HCEC 1CT (cell line): ENCODE measurements around the gene GRIK1.

Experiments used
- DNase-seq: peaks from one replicate; pipeline ENCODE4 v3.0.0-alpha.2; 2017

GRIK1 gene

DNA sequence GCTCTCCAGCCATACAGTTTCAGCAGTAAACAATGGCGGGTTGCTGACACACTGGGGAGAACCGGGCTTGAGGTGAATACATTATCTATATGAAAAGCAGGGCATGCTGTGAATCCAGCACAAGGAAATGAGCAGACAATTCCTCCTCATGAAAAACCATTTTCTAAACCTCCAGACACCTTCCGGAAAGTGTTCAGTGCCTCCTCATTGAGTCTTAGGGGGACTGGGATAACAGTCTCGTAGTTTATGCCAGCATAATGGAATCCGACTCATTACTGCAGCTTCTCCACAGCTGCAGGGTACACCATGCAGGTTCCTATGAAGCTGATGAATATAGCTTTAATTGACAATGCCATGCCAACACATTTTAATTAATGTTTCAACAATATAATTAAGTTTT, 356.9 kb downstream of the GRIK1 start:
- DNase-seq = no peak

DNA sequence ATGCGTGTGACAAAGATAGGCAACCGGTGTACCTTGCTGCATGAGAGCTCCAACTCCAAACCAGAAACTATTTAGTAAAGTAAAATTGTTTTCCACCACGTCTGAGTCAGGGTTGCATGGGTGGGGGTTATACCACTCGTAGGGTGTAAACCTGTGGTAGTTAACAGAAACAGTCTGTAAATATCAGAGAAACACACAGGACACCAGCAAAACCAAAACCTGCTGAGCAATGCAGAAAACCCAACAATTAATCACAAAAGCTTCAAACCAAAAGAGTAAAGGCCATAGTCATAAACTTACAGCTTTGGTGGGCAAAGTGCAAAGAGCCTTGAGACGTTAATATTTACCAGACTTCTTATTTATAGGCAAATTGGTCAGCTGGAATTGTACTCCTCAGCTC, 358.4 kb downstream of the GRIK1 start:
- no peak for DNase-seq

- no peak for DNase-seq
Observed at GRCh38 chr21:29580732-29581285, 359.0 kb downstream of the GRIK1 start.

GRCh38 chr21:29578306-29578705, 361.5 kb downstream of the GRIK1 start:
- DNase-seq = no peak

- no peak for DNase-seq
Observed at GRCh38 chr21:29571949-29572348, 367.8 kb downstream of the GRIK1 start.

GRCh38 chr21:29568020-29568697, 371.6 kb downstream of the GRIK1 start:
- no peak for DNase-seq

GRCh38 chr21:29557931-29558725, 381.7 kb downstream of the GRIK1 start:
- DNase-seq = no peak

GRCh38 chr21:29557200-29557599, 382.6 kb downstream of the GRIK1 start:
- DNase-seq = no peak

- DNase-seq = no peak
Observed at GRCh38 chr21:29555601-29556000, 384.2 kb downstream of the GRIK1 start.

DNA sequence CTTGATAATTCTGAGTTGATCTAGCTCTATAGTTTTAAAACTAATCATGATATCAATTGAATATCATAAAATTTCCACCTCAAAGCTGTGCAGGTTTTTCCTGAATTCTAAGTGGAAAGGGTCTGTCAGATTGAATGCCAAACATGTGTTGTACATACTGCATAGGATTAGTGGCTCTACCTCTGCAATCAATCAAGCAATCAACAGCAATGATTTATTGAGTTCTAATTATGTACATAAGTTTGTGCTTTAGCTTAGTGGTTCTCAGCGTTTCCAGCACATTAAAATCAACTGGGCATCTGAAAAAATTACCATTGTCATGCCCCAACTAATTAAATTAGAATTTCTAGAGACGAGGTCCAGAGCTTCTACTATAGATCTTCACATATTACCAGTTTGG, 389.6 kb downstream of the GRIK1 start:
- DNase-seq = no peak

DNA sequence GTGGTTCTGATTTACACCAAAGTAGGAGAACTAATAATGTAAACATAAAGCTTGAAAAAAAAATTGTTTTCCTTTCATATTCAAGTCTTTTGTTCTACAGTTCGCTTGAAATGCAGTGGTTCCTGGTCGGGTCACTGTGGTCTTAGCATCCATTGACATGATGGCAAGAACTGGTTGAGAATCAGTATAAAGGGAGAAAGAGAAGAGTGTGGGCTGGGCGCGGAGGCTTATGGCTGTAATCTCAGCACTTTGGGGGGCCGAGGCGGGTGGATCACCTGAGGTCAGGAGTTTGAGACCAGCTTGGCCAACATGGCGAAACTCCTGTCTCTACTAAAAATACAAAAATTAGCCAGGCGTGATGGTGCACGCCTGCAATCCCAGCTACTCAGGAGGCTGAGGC, 390.2 kb downstream of the GRIK1 start:
- no peak for DNase-seq

DNA sequence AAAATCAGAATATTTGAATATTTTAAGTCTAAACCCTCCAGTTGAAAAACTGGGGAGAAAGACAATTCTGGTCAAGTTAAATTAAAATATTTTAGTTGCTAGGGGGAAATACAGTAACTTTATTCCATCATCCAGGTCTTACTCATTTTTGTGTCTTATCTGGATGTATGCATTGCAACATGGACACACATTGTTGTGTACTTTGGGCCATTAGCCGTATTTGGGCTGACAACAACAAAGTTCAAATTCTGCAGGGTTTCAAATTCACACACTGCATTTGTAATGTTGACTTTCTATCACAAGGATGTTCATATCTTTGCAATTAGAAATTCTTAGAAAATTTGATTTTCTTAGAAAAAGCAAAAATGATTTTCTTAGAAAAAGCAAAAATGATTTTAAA, 391.8 kb downstream of the GRIK1 start:
- no peak for DNase-seq

DNA sequence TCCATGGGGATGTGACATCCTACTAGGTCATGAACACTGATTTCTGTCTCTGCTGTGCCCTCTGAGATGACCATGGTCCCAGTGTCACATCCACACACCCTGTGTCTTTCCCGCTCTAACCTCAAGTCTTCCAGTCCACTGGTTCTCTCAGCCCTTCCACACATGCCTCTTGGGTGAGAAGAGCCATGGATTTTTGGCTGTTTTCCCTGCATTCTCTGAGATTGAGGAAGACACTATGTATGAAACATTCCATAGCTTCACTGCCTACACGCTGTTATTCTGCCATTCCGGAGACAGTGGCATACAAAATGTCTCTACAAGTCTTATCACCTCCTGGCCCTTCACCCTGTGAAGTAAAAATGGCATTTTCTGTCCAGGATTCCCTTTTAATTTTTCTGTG, 393.7 kb downstream of the GRIK1 start:
- no peak for DNase-seq

- no peak for DNase-seq
Observed at GRCh38 chr21:29540289-29540688, 399.5 kb downstream of the GRIK1 start.

DNA sequence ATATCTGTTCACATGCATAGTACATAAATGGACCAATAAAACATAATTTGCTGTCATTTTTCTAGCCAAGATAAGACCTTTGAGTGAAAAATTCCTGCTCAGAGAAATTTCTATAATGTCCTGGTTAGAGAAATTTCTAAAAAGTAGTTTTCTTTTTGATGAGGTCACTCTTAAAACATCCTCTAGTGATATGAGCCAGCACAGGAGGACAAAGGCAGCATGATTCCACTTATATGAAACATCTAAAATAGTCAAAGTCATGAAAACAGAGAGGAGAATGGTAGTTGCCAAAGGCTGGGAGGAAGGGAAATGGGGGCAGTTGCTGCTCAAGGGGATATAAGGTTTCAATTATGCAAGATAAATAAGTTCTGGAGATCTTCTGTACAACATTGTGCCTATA, 401.7 kb downstream of the GRIK1 start:
- DNase-seq = no peak

DNA sequence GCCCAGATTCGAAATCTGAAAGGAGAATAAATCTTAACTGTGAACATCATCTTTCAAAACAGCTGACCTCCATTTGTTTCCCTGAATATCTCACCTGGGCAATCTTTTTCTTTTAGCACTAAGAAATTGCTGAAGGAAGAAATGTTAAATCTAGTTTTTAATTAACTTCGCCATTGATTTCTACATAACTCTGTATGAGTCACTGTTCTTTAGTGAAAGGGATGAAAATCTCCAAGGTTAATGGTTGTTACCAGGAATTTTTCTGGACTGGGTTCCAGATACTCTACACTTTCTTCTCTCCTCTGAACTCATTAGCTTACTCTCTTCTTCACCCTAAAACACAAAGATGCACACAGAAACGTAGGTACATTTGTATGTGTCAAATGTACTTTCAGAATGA, 405.3 kb downstream of the GRIK1 start:
- no peak for DNase-seq

DNA sequence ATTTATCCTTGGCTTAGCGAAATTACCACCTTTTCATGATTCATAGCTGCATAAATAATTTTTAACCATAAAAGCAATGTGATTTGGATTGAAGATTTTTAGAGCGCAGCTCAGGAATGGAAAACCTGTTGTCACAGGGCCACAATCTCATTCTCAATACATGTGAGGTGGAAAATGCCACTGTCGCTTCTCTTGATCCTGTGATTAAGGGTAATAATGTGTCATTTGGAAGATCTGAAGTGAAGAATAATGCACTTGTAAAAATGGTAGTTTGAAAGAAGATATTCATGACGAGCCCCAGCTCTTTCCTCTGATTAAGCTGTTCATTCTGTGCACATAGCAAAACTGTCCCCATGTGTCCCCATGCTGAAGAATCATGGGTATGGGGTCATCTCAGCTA, 410.7 kb downstream of the GRIK1 start:
- no peak for DNase-seq

- no peak for DNase-seq
Observed at GRCh38 chr21:29526545-29526944, 413.3 kb downstream of the GRIK1 start.

- DNase-seq = no peak
Observed at GRCh38 chr21:29524055-29524454, 415.7 kb downstream of the GRIK1 start.

- DNase-seq = no peak
Observed at GRCh38 chr21:29523646-29524045, 416.1 kb downstream of the GRIK1 start.

GRCh38 chr21:29521872-29522271, 417.9 kb downstream of the GRIK1 start:
- no peak for DNase-seq

GRCh38 chr21:29520171-29520570, 419.6 kb downstream of the GRIK1 start:
- DNase-seq = no peak

DNA sequence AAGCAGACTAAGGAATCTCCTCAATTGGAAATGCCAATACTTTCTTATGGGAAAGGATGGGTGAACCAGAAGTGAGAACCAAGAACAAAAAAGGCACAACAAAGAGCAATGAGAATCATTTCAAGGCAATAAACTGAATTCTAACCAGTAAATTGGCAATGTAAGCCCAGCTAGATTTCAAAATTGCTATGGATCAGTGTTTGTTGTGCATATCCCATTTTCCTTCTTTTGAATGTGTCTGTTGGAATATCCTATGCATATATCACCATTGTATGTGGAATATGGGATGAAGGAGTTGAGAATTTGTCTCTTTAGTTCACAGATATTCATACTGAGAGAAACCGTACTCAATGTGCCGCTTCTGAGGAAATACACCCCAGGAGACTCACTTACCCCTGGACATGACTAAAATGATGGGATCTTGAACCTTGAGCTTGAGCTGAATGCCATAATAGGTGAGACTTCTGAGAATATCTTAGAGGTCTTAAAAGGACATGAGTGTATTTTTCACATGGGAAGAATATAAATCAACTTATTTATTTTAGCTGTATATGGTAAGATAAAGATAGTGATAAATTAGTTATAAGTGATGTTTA, 425.0 kb downstream of the GRIK1 start:
- DNase-seq = no peak

DNA sequence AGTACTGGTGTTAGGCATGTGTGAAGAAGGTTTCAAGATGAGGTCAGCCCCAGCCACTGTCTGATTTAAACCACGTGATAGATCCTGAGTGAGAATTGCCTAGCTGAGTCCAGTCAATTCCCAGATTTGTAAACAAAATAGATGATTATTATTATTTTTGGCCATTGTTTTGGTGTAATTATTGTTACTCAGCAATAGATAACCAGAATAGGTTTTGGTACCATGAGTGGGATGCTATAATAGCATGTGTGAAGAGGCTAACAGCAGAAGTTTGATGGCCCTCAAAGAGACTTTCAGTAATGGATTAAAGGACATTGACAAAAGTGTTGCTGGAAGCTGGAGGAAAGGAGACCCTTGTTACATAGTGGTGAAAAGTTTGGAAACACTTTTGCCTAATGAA, 426.3 kb downstream of the GRIK1 start:
- DNase-seq = no peak
